GM19328 (cell line): ENCODE results near the gene SLCO4A1.
"Not testable (repeated sequence)": the region's sequence is repeated elsewhere in the genome, so short reads cannot be mapped to it uniquely, and the experiment has no call there.

Experiments used
- ATAC-seq: cut with Tn5 transposase; IDR thresholded peaks from one replicate; pipeline ENCODE4 v1.9.1; 2021; ENCODE audit warnings: mild to moderate bottlenecking, moderate library complexity; ENCODE audit not compliant: unreplicated experiment

Gene SLCO4A1

GRCh38 chr20:62622178-62622876 is 20.0 kb upstream of the SLCO4A1 start:
- ATAC-seq, result no peak

GRCh38 chr20:62622877-62623487 is 19.3 kb upstream of the SLCO4A1 start:
- ATAC-seq, result no peak

- peak; percentile 93 for ATAC-seq
These were observed 18.6 kb upstream of the SLCO4A1 start for GRCh38 chr20:62623488-62624324.

GRCh38 chr20:62624325-62624690 is 18.0 kb upstream of the SLCO4A1 start:
- ATAC-seq, result peak; percentile 29

- ATAC-seq, result no peak
These were observed 17.4 kb upstream of the SLCO4A1 start for GRCh38 chr20:62624719-62625453.

- no peak for ATAC-seq
These were observed 16.8 kb upstream of the SLCO4A1 start for GRCh38 chr20:62625516-62625915.

- ATAC-seq, result no peak
These were observed 16.3 kb upstream of the SLCO4A1 start for GRCh38 chr20:62625921-62626547.

GRCh38 chr20:62627425-62627824 is 14.9 kb upstream of the SLCO4A1 start:
- not testable (repeated sequence) for ATAC-seq

- ATAC-seq, result no peak
These were observed 14.2 kb upstream of the SLCO4A1 start for GRCh38 chr20:62627901-62628612.

GRCh38 chr20:62628691-62629090 is 13.6 kb upstream of the SLCO4A1 start:
- no peak for ATAC-seq

GRCh38 chr20:62629864-62630470 is 12.3 kb upstream of the SLCO4A1 start:
- ATAC-seq, result no peak

- no peak for ATAC-seq
These were observed 10.7 kb upstream of the SLCO4A1 start for GRCh38 chr20:62631336-62632308.

- no peak for ATAC-seq
These were observed 9.7 kb upstream of the SLCO4A1 start for GRCh38 chr20:62632575-62633090.

GRCh38 chr20:62633598-62634329 is 8.5 kb upstream of the SLCO4A1 start:
- no peak for ATAC-seq

- ATAC-seq, result no peak
These were observed 7.9 kb upstream of the SLCO4A1 start for GRCh38 chr20:62634330-62634967.

- no peak for ATAC-seq
These were observed 7.1 kb upstream of the SLCO4A1 start for GRCh38 chr20:62635232-62635631.

GRCh38 chr20:62635852-62636251 is 6.5 kb upstream of the SLCO4A1 start:
- ATAC-seq, result no peak
